ENCODE measurements around the gene STRADB. TPM values are rescaled to one million over a fixed set of nuclear protein-coding genes. Genes with fewer than 3 reads are reported as not detected.

STRADB gene
- total RNA-seq, 1 experiment from 2014 or later, result 17.4 TPM

DNA sequence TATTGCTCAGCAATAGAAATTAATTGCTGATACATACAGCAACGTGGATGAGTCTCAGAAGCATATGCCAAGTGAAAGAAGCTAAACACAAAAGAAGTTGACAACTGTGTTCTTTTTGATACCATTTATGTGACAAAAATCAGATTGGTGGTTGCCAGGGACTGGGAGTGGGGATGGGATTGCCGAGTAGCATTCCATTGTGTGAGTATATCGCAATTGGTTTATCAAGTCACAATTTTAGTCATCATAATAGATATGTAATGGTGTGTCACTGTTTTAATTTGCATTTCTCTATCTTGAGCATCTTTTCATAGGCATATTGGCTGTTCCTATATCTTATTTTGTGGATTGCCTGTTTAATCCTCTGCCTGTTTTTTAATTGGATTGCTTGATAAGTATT lies 20.9 kb downstream of the STRADB start:
- no peak for DNase-seq (ENCODE audit: low read depth, low spot score)

DNA sequence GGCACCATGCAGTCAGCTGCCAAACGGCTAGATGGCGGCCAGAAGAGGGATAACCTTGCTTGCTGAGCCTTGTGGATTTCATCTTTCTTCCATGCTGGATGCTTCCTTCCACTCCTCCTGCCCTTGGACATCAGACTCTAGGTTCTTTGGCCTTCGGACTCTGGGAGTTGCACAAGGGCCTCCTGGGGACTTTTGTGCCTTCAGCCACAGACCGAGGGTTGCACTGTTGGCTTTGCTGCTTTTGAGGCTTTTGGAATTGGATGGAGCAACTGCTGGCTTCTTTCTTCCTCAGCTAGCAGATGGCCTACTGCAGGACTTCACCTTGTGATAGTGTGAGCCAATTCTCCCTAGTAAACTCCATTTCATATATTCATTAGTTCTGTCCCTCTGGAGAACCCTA lies 31.0 kb downstream of the STRADB start:
- Histone ChIP-seq H3K9me2 (ENCODE audit: insufficient read depth) (no peaks in the 10 kb centered on the region), H3K4me3 (replicated peaks in 1 of 2; ENCODE audit: low read depth in 1 of 2, low read length in 2 of 2) (no peak overlapping the region), H2AFZ (ENCODE audit: low read depth, low read length, poor library complexity, severe bottlenecking) (no peak overlapping the region), H3K9ac (ENCODE audit: low read length) (no peak overlapping the region), H3K9me3 (ENCODE audit: control insufficient read depth in 1 of 2, insufficient read depth in 1 of 2, low read depth in 1 of 2, low read length in 2 of 2) (no peaks in the 10 kb centered on the region), H3K27ac (ENCODE audit: low read depth, low read length) (no peak overlapping the region), H3K4me2 (ENCODE audit: low read length) (no peak overlapping the region), H3K36me3 (ENCODE audit: control insufficient read depth in 1 of 2, insufficient read depth in 2 of 2, low read length in 2 of 2) (no peaks in the 10 kb centered on the region), H3K79me2 (ENCODE audit: insufficient read depth, low read length) (no peaks in the 10 kb centered on the region), H3K27me3 (ENCODE audit: insufficient read depth, low read length) (no peaks in the 10 kb centered on the region), H4K20me1 (ENCODE audit: insufficient read depth) (no peaks in the 10 kb centered on the region), H3K4me1 (ENCODE audit: control insufficient read depth in 1 of 2, insufficient read depth in 2 of 2, low read length in 2 of 2) (no peaks in the 10 kb centered on the region)
- ATAC-seq (no peak), DNase-seq (ENCODE audit: low read depth, low spot score) (no peak)
- TF ChIP-seq RAD21 (IDR thresholded peaks at IDR 0.05; ENCODE audit: low read depth) (no peak), POLR2AphosphoS5 (IDR thresholded peaks at IDR 0.05; ENCODE audit: low read depth, low read length) (no peak), CBX3 (IDR thresholded peaks at IDR 0.05; ENCODE audit: low read depth) (no peak), ZNF274 (IDR thresholded peaks at IDR 0.05; ENCODE audit: low read depth, low read length) (no peak)
- TF ChIP-seq, protein P1, sequence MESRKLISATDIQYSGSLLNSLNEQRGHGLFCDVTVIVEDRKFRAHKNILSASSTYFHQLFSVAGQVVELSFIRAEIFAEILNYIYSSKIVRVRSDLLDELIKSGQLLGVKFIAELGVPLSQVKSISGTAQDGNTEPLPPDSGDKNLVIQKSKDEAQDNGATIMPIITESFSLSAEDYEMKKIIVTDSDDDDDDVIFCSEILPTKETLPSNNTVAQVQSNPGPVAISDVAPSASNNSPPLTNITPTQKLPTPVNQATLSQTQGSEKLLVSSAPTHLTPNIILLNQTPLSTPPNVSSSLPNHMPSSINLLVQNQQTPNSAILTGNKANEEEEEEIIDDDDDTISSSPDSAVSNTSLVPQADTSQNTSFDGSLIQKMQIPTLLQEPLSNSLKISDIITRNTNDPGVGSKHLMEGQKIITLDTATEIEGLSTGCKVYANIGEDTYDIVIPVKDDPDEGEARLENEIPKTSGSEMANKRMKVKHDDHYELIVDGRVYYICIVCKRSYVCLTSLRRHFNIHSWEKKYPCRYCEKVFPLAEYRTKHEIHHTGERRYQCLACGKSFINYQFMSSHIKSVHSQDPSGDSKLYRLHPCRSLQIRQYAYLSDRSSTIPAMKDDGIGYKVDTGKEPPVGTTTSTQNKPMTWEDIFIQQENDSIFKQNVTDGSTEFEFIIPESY (IDR thresholded peaks at IDR 0.05; ENCODE audit: extremely low read depth, insufficient replicate concordance, low read length), result no peak
- TF ChIP-seq, protein P2, sequence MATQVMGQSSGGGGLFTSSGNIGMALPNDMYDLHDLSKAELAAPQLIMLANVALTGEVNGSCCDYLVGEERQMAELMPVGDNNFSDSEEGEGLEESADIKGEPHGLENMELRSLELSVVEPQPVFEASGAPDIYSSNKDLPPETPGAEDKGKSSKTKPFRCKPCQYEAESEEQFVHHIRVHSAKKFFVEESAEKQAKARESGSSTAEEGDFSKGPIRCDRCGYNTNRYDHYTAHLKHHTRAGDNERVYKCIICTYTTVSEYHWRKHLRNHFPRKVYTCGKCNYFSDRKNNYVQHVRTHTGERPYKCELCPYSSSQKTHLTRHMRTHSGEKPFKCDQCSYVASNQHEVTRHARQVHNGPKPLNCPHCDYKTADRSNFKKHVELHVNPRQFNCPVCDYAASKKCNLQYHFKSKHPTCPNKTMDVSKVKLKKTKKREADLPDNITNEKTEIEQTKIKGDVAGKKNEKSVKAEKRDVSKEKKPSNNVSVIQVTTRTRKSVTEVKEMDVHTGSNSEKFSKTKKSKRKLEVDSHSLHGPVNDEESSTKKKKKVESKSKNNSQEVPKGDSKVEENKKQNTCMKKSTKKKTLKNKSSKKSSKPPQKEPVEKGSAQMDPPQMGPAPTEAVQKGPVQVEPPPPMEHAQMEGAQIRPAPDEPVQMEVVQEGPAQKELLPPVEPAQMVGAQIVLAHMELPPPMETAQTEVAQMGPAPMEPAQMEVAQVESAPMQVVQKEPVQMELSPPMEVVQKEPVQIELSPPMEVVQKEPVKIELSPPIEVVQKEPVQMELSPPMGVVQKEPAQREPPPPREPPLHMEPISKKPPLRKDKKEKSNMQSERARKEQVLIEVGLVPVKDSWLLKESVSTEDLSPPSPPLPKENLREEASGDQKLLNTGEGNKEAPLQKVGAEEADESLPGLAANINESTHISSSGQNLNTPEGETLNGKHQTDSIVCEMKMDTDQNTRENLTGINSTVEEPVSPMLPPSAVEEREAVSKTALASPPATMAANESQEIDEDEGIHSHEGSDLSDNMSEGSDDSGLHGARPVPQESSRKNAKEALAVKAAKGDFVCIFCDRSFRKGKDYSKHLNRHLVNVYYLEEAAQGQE (IDR thresholded peaks at IDR 0.05; ENCODE audit: low read depth), result no peak
- RAD21 ChIA-PET (ENCODE audit: low non-redundant PET in 1 of 2, low total read pairs in 2 of 2, uncharacterized antibody in 2 of 2, unreplicated experiment in 2 of 2), result no interaction called here
- no TSS peak for BruUV-seq (replicated peaks)
- POLR2A ChIA-PET, result no interaction called here
- intact Hi-C loops (cut with micrococcal nuclease), result no loop called here
- CTCF ChIA-PET, result no interaction called here

More for the DNA sequence above, 20.9 kb downstream of the STRADB start:
- H3K36me3 ChIP-seq (ENCODE audit: control insufficient read depth in 1 of 2, insufficient read depth in 2 of 2, low read length in 2 of 2), result peaks cover 0 to 7% of the 10 kb centered on the region in 2 experiments; a peak in 1 of 4 replicates
- ChIA-PET RAD21 (ENCODE audit: low non-redundant PET in 1 of 2, low total read pairs in 2 of 2, uncharacterized antibody in 2 of 2, unreplicated experiment in 2 of 2) (no interaction called here), CTCF (no interaction called here), POLR2A (no interaction called here)
- BruUV-seq (replicated peaks), result no TSS peak
- H3K4me1 ChIP-seq (ENCODE audit: control insufficient read depth in 1 of 2, insufficient read depth in 2 of 2, low read length in 2 of 2), result peaks cover 0 to 11% of the 10 kb centered on the region in 2 experiments; a peak in 2 of 4 replicates
- H3K9me3 ChIP-seq (ENCODE audit: control insufficient read depth in 1 of 2, insufficient read depth in 1 of 2, low read depth in 1 of 2, low read length in 2 of 2), result no peaks in the 10 kb centered on the region
- no peak overlapping the region for H3K9ac ChIP-seq (ENCODE audit: low read length)
- no peak overlapping the region for H3K4me2 ChIP-seq (ENCODE audit: low read length)
- H3K79me2 ChIP-seq (ENCODE audit: insufficient read depth, low read length), result no peaks in the 10 kb centered on the region
- no peak overlapping the region for H3K4me3 ChIP-seq (replicated peaks in 1 of 2; ENCODE audit: low read depth in 1 of 2, low read length in 2 of 2)
- no peak overlapping the region for H2AFZ ChIP-seq (ENCODE audit: low read depth, low read length, poor library complexity, severe bottlenecking)
- H3K9me2 ChIP-seq (ENCODE audit: insufficient read depth), result no peaks in the 10 kb centered on the region
- intact Hi-C loops (cut with micrococcal nuclease), result no loop called here
- ATAC-seq, result no peak
- H4K20me1 ChIP-seq (ENCODE audit: insufficient read depth), result no peaks in the 10 kb centered on the region
- no peaks in the 10 kb centered on the region for H3K27me3 ChIP-seq (ENCODE audit: insufficient read depth, low read length)
- H3K27ac ChIP-seq (ENCODE audit: low read depth, low read length), result no peak overlapping the region
- no peak for TF ChIP-seq RAD21 (IDR thresholded peaks at IDR 0.05; ENCODE audit: low read depth)

All from HCT116 (cell line).